Measurements from ENCODE around the gene LRRC63. TPM values are rescaled to one million over a fixed set of nuclear protein-coding genes. Genes with fewer than 3 reads are reported as not detected.
"Not testable (repeated sequence)": the region's sequence is repeated elsewhere in the genome, so short reads cannot be mapped to it uniquely, and the experiment has no call there.

LRRC63 gene
- total RNA-seq, 1 donor from 2014 or later: not detected

DNA sequence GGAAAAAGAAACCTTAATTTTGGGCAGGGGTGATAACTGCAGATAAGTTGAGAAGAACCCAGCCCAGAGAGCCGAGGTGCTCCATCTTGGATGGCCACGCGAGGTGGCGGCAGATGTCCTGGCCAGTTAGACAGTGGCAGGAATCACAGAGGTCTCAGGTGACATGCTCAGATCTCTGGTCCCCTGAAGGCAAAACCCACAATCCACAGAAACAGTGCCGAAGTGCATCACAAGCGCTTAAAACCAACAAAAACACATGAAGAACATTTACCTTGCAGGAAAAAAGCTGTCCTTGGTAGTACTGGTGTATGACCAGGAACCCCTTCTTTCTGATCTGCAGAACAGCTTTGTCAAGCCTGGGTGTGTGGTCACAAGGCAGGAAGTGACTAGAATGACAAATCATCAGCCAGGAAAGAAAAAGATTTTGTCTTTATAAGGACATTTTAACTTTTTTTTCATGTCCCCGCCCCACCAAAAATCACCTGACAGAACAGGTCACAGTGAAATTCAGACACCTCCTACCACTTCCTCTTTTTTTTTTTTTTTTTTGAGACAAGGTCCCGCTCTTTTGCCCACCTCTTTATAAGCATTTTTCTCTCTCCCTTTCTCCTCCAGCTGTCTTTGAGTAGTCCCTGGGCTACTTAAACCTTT, 29.8 kb upstream of the LRRC63 start, which contains the start of gene LCP1:
Gene LCP1, minus strand, starts transcription at position 338 of the 651 bp plus-strand sequence. CDS start 22,515 bp downstream, outside the sequence.
- DNase-seq: no peak

- no peak for DNase-seq
Measured at GRCh38 chr13:46182491-46182877, 29.2 kb upstream of the LRRC63 start.

DNA sequence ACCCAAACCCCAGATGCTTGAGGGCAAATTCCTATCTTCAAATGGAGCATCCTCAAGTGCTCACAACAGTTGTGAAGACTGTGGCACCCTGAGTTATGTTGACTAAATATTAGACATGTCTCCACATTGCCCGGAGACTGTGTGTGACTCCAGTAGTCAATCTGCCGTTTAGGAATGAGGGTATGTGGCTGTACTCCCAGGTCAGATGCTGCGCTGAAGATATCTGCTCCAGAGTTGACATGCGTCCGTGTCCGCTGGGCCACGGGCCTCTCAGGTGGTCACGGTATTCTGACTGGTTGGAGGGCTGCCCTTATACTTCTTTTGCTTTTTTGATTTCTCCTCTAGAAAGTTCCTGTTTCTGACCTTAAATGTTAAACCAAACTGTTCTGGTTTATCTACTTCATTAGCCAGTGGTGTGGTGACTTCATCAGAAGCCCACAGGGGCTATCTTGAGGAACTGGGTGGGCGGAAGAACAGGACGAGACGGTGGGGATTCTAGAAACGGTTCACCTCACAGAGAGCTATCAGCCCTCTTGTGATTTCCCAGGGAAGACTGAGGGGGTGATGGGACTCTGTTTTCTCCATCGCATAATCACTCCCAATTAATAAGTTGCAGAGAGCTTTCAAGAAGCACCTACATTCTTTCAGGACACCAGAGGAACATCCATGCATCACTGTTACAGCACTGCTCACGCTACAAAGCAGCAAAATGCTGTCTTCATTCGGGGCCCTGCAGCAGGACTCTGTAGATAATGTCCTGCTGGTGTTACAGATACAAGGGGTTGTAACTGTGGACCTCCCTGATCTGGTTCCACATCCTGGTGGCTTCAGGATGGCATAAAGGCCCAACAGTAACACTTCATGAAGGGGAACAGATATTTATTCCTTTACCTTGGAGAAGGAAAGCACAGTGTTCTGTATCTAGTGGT, 28.4 kb upstream of the LRRC63 start:
- DNase-seq: no peak

DNA sequence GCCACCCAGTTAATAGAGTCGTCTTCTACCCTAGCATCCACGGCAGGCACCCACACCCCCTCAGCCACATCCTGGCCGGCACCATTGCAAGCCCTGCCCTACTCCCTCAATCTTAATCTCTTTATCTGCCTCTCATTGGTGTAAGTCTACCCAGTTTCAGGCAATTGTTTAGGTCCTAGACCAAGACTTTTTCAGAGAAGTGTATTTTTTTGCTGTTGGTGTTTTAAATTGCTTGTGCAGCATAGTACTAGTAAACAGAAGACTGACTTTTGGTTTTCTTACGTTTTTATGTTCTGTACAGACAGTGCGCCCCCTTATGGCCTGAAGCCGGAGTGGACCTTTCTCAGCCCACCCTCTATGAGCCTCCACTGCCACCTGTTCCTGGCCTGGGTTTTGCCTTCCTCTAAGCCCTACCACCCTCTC, 27.4 kb upstream of the LRRC63 start:
- DNase-seq: peak; percentile 48

DNA sequence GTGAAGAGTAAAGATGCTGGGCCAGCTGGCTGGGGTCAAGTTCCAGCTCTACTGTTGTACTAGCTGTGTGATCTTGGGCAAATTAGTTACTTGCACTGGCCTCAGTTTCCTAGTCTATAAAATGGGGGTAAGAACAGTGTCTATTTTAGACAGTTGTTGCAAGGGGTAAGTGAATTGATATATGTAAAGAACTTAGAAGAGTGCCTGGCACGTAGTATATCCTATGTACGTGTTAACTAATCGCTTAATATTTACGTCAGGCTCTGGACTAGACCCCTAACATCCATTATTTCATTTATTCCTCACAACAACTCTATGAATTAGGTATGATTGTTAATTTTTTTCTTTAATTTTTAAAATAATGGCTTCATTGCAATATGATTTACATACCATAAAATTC, 26.1 kb upstream of the LRRC63 start:
- DNase-seq: no peak

DNA sequence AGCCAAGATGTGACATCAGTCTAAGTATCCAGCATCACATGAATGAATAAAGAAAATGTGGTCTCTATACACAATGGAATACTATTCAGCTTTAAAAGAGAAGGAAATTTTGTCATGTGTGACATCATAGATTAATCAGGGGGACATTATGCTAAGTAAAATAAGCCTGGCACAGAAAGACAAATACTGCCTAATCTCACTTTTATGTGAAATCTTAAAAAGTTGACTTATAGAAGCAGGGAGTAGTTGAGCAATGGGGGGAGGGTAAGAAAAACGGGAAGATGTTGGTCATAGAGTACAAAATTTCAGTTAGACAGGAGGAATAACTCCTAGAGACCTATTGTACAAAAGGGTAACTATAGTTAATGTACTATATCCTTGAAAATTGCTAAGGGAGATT, 19.3 kb upstream of the LRRC63 start:
- no peak for DNase-seq

DNA sequence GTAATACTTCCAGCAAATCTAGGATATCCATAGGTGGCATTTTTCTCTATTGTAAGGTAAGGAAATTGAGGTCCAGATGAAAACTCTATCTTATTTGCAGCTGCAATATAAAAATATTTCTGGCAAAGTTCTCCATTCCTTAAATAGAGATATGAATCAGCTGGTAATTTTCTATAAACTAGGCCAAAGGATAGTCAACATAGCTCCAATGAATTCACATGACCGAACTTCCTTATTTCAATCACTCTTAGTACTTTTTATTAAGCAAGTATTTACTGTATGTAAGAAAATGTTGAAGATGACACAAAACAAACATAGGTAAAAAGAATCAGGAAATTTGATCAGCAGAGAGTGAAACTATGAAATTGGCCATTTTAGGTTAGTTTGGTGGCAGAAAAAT, 16.7 kb upstream of the LRRC63 start:
- DNase-seq: no peak

GRCh38 chr13:46197299-46198048, 14.3 kb upstream of the LRRC63 start:
- no peak for DNase-seq

DNA sequence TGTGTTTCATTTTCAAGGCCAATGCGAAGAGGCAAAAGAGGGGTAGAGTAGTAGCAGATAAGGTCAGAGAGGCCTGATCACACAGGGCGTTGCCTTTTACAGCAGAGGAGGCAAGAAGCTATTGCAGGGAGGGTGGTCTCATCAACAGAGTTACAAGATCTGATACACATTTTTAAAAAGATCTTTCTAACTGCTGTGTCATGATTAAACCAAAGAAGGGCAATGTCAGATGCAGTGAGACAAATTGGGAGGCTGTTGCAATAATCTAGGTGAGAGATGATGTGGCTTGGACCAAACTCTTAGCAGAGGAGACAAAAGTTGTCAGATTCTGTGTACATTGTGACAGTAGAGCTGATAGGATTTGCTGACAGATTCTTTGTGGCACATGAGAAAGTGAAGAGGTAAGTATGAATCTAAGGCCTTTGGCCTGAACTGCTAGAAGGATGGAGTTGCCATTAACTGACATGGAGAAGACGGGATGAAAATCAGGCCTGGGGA, 13.0 kb upstream of the LRRC63 start:
- no peak for DNase-seq

DNA sequence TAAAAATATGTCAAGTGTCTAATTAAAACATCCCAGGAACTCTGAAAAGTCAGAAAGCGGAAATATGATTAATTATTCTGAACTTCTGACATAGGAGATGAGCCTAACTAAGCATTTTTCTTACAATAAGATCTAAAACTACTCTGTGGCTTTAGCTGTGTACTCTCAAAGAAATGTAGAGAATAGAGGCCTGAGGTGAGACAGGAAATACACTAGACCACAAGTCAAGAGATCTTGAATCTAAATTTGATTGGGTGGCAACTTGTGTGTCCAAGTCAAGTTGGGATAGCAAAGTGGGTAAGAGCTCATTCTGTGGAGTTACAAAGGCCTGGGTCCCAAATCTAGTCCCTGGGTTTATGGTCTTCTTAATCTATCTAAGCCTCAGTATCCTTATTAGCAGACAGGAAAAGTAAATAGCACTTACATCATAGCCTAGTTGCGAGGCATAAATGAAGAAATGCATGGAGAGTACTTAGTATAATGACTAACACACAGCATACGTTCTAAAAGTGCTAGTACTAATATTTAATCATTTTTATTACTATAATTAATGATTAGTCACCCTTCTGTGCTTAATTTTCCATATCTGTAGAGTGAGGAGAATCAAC, 9.4 kb upstream of the LRRC63 start:
- DNase-seq: no peak

GRCh38 chr13:46202966-46203365, 8.8 kb upstream of the LRRC63 start:
- DNase-seq: no peak

GRCh38 chr13:46206143-46206542, 5.6 kb upstream of the LRRC63 start:
- no peak for DNase-seq

DNA sequence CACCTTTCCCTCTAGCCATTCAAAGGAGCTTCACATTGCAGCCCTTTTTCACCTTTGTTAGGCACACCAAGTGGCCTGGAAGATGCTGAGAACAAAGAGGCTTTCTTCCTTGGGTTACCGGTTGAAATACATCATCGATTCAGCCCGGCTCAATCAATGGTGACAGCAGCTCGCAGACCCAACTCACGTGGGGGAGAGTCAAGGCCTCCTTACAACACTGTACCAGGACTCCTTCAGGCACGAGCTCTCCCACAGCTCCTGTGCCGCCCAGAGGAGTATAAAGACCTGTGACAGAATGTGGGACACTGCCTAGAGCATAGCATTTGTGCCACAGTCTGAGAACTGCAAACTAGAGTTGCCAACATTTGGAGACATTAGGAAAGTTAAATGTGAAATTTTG, 3.9 kb upstream of the LRRC63 start:
- DNase-seq: no peak

- no peak for DNase-seq
Measured at GRCh38 chr13:46210362-46211083, 1.2 kb upstream of the LRRC63 start.

DNA sequence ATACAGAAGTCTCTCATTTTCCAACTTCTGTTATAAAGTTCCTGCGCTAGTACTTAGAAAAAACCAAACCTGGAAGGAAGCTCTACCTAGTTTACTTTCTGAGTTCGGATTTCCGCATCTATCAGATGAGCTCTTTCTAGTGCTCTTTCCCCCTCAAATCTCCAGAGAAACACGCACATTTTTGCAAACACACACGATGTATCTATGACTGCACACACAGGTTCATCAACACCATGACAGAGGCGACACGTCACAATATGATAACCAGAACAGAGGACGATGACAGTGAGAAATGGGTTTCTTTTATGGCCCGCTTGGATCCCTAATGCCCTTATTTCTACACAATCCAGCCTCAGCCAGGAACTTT, 629 bp upstream of the LRRC63 start:
- DNase-seq: peak; percentile 29

GRCh38 chr13:46213242-46213641, 1.5 kb downstream of the LRRC63 start:
- DNase-seq: no peak

DNA sequence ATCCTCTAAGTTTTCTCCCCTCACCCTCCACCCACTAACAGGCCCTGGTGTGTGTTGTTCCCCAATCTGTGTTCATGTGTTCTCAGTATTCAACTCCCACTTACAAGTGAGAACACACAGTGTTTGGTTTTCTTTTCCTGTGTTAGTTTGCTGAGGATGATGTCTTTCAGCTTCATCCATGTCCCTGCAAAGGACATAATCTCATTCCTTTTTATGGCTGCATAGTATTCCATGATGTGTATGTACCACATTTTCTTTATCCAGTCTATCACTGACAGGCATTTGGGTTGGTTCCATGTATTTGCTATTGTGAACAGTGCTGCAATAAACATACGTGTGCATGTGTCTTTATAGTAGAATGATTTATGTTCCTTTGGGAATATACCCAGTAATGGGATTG, 3.0 kb downstream of the LRRC63 start:
- not testable (repeated sequence) for DNase-seq

GRCh38 chr13:46220234-46220633, 8.5 kb downstream of the LRRC63 start:
- DNase-seq: not testable (repeated sequence)

DNA sequence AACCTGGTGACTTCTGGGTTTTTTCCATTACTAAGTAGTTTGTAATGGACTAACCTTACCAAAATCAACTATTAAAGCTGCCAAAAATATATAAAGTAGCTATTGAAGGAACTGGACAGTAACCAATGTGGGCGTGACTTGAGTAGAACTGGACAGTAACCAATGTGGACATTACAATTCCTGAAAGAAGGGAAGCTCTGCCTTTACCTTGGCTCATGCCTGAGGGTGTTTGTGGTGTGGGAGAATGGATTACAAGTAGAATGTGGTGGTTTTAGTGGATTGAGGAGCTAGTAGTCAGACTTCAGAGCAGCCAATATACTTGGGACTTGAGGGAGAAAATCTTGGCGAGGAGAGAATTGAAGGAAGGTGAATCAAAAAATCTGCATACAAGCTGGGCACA, 17.5 kb downstream of the LRRC63 start:
- no peak for DNase-seq

DNA sequence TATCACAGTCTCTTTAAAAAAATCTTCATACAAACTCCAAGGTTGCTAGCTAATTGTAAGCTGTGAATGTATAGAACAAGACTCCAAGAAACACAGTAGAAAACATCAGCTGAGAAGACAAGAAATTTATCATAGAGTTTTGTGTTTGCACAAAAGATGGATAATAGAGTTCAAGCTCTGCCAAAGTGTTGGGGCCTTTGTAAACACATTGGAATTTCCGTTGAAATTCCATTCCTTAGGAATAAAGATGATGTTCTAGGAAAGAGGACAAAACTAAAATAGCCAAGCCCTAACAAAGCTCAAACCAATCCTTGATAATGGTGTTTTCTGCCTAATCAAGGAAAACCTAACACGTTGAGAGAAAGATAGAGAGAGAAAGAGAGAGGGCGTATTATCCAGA, 20.6 kb downstream of the LRRC63 start:
- DNase-seq: no peak

DNA sequence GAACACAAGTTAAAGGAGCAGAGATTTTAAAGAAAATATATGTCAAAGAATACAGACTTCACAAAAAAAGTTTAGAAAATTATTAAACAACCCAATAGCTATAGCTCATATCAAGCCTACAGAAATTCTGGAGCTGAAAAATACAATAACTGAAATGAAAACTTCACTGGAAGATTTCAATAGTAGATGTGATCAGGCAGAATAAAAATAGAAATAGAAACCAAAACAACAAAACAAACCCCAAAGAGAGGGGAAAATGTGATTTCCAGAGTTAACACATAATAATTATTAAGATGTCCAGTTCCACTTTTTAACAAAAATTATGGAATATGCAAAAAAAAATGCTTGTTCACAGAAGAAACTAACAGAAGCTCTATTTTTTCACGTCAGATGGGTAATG, 23.6 kb downstream of the LRRC63 start:
- no peak for DNase-seq

DNA sequence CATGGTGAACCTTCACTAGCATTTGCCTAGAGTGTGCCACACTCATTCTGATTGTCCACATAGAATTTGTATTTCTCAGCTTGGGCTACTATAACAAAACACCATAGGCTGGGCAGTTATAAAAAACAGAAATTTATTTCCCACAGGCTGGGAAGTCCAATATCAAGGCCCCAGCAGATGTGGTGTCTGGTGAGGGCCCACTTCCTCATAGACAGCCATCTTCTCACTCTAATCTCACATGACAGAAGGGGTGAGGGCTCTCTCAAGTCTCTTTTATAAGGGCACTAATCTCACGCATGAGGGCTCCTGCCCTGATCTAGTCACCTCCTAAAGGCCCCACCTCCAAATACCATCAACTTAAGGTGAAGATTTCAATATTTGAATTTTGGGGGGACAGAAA, 53.6 kb downstream of the LRRC63 start:
- no peak for DNase-seq
